ENCODE measurements around the gene KCNK18. TPM values are rescaled to one million over a fixed set of nuclear protein-coding genes. Genes with fewer than 3 reads are reported as not detected.

The KCNK18 gene
- total and polyA plus RNA-seq, 7 experiments from 2014 or later: not detected

- no peak overlapping the region for H3K4me3 ChIP-seq (ENCODE audit: low read length)
- intact Hi-C loops (cut with micrococcal nuclease): no loop called here
- CTCF ChIA-PET: no interaction called here
- Mint-ChIP-seq H3K4me1 (peaks cover 0 to 14% (median 6%) of the 10 kb centered on the region in 7 donors), H3K9me3 (peaks cover 0 to 2% (median 0%) of the 10 kb centered on the region in 11 donors), H3K36me3 (no peaks in the 10 kb centered on the region), H3K27ac (no peak overlapping the region), H3K4me3 (no peak overlapping the region), H3K27me3 (peaks cover 3 to 41% (median 22%) of the 10 kb centered on the region in 5 donors)
- no peak for ATAC-seq
- H3K27me3 ChIP-seq (ENCODE audit: control insufficient read depth in 2 of 2, insufficient read depth in 2 of 2, low read length in 2 of 2): no peaks in the 10 kb centered on the region
- H3K36me3 ChIP-seq (ENCODE audit: control insufficient read depth in 2 of 3, insufficient read depth in 3 of 3, low read length in 3 of 3): no peaks in the 10 kb centered on the region
- no peaks in the 10 kb centered on the region for H3K9me3 ChIP-seq (ENCODE audit: control insufficient read depth in 2 of 3, low read length in 3 of 3)
- no peaks in the 10 kb centered on the region for H3K4me1 ChIP-seq (ENCODE audit: control insufficient read depth in 2 of 2, insufficient read depth in 2 of 2, low read length in 2 of 2)
- POLR2A ChIA-PET: no interaction called here
- H3K27ac ChIP-seq (ENCODE audit: low read depth, low read length): no peak overlapping the region
- DNase-seq: no peak
Observed at GRCh38 chr10:117253908-117254307, 56.6 kb downstream of the KCNK18 start.

DNA sequence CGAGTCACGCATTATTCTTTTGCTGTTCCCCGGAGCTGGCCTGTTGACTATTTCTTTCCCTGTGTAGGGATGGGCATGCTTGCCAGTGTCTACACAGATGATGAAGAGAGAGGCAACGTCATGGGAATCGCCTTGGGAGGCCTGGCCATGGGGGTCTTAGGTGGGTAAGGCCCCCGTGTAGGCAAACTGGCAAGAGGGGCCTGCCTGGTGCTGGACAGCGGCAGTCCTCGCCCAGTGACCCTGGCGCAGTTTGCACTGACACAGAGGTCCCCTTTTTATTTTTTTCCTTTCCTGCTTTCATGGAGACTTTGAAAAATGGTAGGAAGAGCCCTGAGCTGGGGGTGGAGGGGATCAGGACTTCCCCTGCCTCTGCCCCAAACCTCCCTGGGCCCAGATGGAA is 57.0 kb downstream of the KCNK18 start:
- H3K4me3 ChIP-seq (ENCODE audit: low read length): no peak overlapping the region
- H3K9me3 Mint-ChIP-seq: peaks cover 0 to 2% (median 0%) of the 10 kb centered on the region in 11 donors
- ChIA-PET POLR2A (no interaction called here), CTCF (no interaction called here)
- H3K4me1 Mint-ChIP-seq: peaks cover 3 to 13% (median 6%) of the 10 kb centered on the region in 7 donors
- H3K27ac Mint-ChIP-seq: no peak overlapping the region
- no peaks in the 10 kb centered on the region for H3K36me3 Mint-ChIP-seq
- ATAC-seq (no peak), DNase-seq (no peak)
- H3K27me3 Mint-ChIP-seq: peaks cover 0 to 41% (median 22%) of the 10 kb centered on the region in 5 donors
- H3K27ac ChIP-seq (ENCODE audit: low read depth, low read length): no peak overlapping the region
- no peaks in the 10 kb centered on the region for H3K4me1 ChIP-seq (ENCODE audit: control insufficient read depth in 2 of 2, insufficient read depth in 2 of 2, low read length in 2 of 2)
- H3K4me3 Mint-ChIP-seq: no peak overlapping the region
- no peaks in the 10 kb centered on the region for H3K27me3 ChIP-seq (ENCODE audit: control insufficient read depth in 2 of 2, insufficient read depth in 2 of 2, low read length in 2 of 2)
- H3K36me3 ChIP-seq (ENCODE audit: control insufficient read depth in 2 of 3, insufficient read depth in 3 of 3, low read length in 3 of 3): no peaks in the 10 kb centered on the region
- intact Hi-C loops (cut with micrococcal nuclease): no loop called here
- H3K9me3 ChIP-seq (ENCODE audit: control insufficient read depth in 2 of 3, low read length in 3 of 3): no peaks in the 10 kb centered on the region

GRCh38 chr10:117254774-117255735 is 57.8 kb downstream of the KCNK18 start:
- POLR2A ChIA-PET: no interaction called here
- H3K36me3 ChIP-seq (ENCODE audit: control insufficient read depth in 2 of 3, insufficient read depth in 3 of 3, low read length in 3 of 3): no peaks in the 10 kb centered on the region
- H3K27me3 Mint-ChIP-seq: peaks cover 5 to 44% (median 22%) of the 10 kb centered on the region in 5 donors
- no peak for ATAC-seq
- no peaks in the 10 kb centered on the region for H3K9me3 ChIP-seq (ENCODE audit: control insufficient read depth in 2 of 3, low read length in 3 of 3)
- no peak overlapping the region for H3K27ac Mint-ChIP-seq
- intact Hi-C loops (cut with micrococcal nuclease): no loop called here
- no peaks in the 10 kb centered on the region for H3K4me1 ChIP-seq (ENCODE audit: control insufficient read depth in 2 of 2, insufficient read depth in 2 of 2, low read length in 2 of 2)
- H3K4me1 Mint-ChIP-seq: peaks cover 8 to 14% (median 11%) of the 10 kb centered on the region in 7 donors
- DNase-seq: no peak
- H3K9me3 Mint-ChIP-seq: peaks cover 0 to 2% (median 0%) of the 10 kb centered on the region in 11 donors
- H3K4me3 ChIP-seq (ENCODE audit: low read length): no peak overlapping the region
- no peak overlapping the region for H3K27ac ChIP-seq (ENCODE audit: low read depth, low read length)
- no peaks in the 10 kb centered on the region for H3K27me3 ChIP-seq (ENCODE audit: control insufficient read depth in 2 of 2, insufficient read depth in 2 of 2, low read length in 2 of 2)
- no peak overlapping the region for H3K4me3 Mint-ChIP-seq
- CTCF ChIA-PET: no interaction called here
- H3K36me3 Mint-ChIP-seq: no peaks in the 10 kb centered on the region

DNA sequence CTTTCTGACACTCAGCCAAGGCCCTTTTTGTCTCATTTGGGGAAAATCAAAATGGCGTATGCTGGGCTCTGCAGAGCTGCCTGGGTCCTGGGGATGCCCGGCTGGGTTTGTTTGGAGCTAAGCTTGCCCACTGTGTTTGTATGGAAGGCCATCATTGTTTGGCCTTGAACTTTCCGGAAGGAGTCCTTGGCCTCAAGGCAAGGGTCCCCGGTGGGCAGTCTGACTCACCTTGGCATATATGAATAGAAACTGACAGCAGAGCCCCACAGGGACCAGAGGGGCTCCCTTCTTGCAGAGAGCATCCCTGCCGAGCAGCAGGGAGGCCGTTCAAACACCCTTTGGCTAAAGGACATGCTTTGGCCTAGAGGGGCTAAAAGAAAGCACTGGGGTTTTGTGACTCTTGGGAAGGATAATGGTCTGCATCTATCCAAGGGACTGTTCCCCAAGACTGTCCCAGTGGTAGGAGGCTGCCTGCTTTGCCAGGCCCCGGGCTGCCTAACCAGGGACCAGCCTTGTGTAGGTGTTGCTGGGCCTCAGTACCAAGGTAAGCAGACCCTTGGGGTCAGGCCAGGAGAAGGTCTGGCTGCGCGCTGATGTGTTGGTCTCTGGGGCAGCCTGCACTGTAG is 58.7 kb downstream of the KCNK18 start:
- no peak overlapping the region for H3K4me3 Mint-ChIP-seq
- no peak overlapping the region for H3K4me3 ChIP-seq (ENCODE audit: low read length)
- H3K27me3 Mint-ChIP-seq: peaks cover 11 to 41% (median 26%) of the 10 kb centered on the region in 5 donors
- no peaks in the 10 kb centered on the region for H3K36me3 Mint-ChIP-seq
- H3K9me3 Mint-ChIP-seq: peaks cover 0 to 2% (median 0%) of the 10 kb centered on the region in 11 donors
- intact Hi-C loops (cut with micrococcal nuclease): no loop called here
- ATAC-seq (no peak), DNase-seq (no peak)
- no peak overlapping the region for H3K27ac Mint-ChIP-seq
- H3K27ac ChIP-seq (ENCODE audit: low read depth, low read length): no peak overlapping the region
- H3K36me3 ChIP-seq (ENCODE audit: control insufficient read depth in 2 of 3, insufficient read depth in 3 of 3, low read length in 3 of 3): no peaks in the 10 kb centered on the region
- H3K4me1 Mint-ChIP-seq: peaks cover 10 to 17% (median 14%) of the 10 kb centered on the region in 7 donors
- H3K27me3 ChIP-seq (ENCODE audit: control insufficient read depth in 2 of 2, insufficient read depth in 2 of 2, low read length in 2 of 2): no peaks in the 10 kb centered on the region
- ChIA-PET CTCF (no interaction called here), POLR2A (no interaction called here)
- no peaks in the 10 kb centered on the region for H3K4me1 ChIP-seq (ENCODE audit: control insufficient read depth in 2 of 2, insufficient read depth in 2 of 2, low read length in 2 of 2)
- H3K9me3 ChIP-seq (ENCODE audit: control insufficient read depth in 2 of 3, low read length in 3 of 3): no peaks in the 10 kb centered on the region

DNA sequence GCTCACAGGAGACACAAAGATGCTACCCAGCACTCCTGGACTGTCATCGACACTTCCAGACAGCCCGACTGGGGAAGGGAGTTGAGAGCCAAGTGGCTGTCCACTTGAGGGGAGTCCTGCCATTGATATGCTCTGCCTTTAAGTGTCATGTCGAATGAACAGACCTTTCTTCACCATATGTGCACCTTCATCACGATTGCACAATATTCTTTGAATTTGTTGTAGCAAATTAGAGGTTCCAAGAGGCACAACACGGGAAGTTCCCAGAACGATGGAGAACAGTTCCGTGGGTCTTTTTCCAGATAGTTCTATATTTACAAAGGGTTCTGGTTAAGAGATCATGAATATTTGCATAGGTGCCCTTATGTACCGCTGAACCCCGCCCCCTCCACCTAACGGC is 59.6 kb downstream of the KCNK18 start:
- Mint-ChIP-seq H3K36me3 (no peaks in the 10 kb centered on the region), H3K27me3 (peaks cover 11 to 41% (median 28%) of the 10 kb centered on the region in 5 donors), H3K4me1 (peaks cover 10 to 17% (median 14%) of the 10 kb centered on the region in 7 donors), H3K4me3 (no peak overlapping the region), H3K9me3 (peaks cover 0 to 2% (median 0%) of the 10 kb centered on the region in 11 donors), H3K27ac (no peak overlapping the region)
- DNase-seq: no peak
- Histone ChIP-seq H3K27ac (ENCODE audit: low read depth, low read length) (no peak overlapping the region), H3K4me3 (ENCODE audit: low read length) (no peak overlapping the region), H3K27me3 (ENCODE audit: control insufficient read depth in 2 of 2, insufficient read depth in 2 of 2, low read length in 2 of 2) (no peaks in the 10 kb centered on the region), H3K9me3 (ENCODE audit: control insufficient read depth in 2 of 3, low read length in 3 of 3) (no peaks in the 10 kb centered on the region), H3K36me3 (ENCODE audit: control insufficient read depth in 2 of 3, insufficient read depth in 3 of 3, low read length in 3 of 3) (no peaks in the 10 kb centered on the region), H3K4me1 (ENCODE audit: control insufficient read depth in 2 of 2, insufficient read depth in 2 of 2, low read length in 2 of 2) (no peaks in the 10 kb centered on the region)
- intact Hi-C loops (cut with micrococcal nuclease): no loop called here
- ATAC-seq: no peak
- POLR2A ChIA-PET: no interaction called here
- CTCF ChIA-PET: no interaction called here

- no peaks in the 10 kb centered on the region for H3K36me3 ChIP-seq (ENCODE audit: control insufficient read depth in 2 of 3, insufficient read depth in 3 of 3, low read length in 3 of 3)
- Mint-ChIP-seq H3K4me3 (no peak overlapping the region), H3K36me3 (no peaks in the 10 kb centered on the region), H3K9me3 (peaks cover 0 to 2% (median 0%) of the 10 kb centered on the region in 11 donors), H3K4me1 (peaks cover 10 to 17% (median 14%) of the 10 kb centered on the region in 7 donors), H3K27me3 (peaks cover 11 to 49% (median 33%) of the 10 kb centered on the region in 5 donors), H3K27ac (no peak overlapping the region)
- H3K27me3 ChIP-seq (ENCODE audit: control insufficient read depth in 2 of 2, insufficient read depth in 2 of 2, low read length in 2 of 2): no peaks in the 10 kb centered on the region
- no peak overlapping the region for H3K27ac ChIP-seq (ENCODE audit: low read depth, low read length)
- no peak for DNase-seq
- POLR2A ChIA-PET: no interaction called here
- intact Hi-C loops (cut with micrococcal nuclease): no loop called here
- no peaks in the 10 kb centered on the region for H3K9me3 ChIP-seq (ENCODE audit: control insufficient read depth in 2 of 3, low read length in 3 of 3)
- H3K4me1 ChIP-seq (ENCODE audit: control insufficient read depth in 2 of 2, insufficient read depth in 2 of 2, low read length in 2 of 2): no peaks in the 10 kb centered on the region
- no peak for ATAC-seq
- CTCF ChIA-PET: no interaction called here
- no peak overlapping the region for H3K4me3 ChIP-seq (ENCODE audit: low read length)
Observed at GRCh38 chr10:117257721-117258120, 60.4 kb downstream of the KCNK18 start.
